Endothelial cell of umbilical vein (primary cell): ENCODE results near the gene IP6K3. TPM values are rescaled to one million over a fixed set of nuclear protein-coding genes. Genes with fewer than 3 reads are reported as not detected.

Source experiments
- BruUV-seq: library from RNA; stranded (reverse); fragments of 400-500 nt; replicated peaks from 2 replicates; lab custom pipeline; 2021; lab: Mats Ljungman, UMichigan
- CTCF ChIA-PET: fragments of 300-600, 350-600 bp; sonication (Branson Sonifier 250); formaldehyde crosslinking; loops from one replicate; lab custom pipeline; 2021; ENCODE audit warnings: antibody characterized with exemption, inconsistent platforms; lab: Charles Lee
- POLR2A ChIA-PET: fragments of 300-600, 350-600 bp; sonication (Branson Sonifier 250); formaldehyde crosslinking; loops from one replicate; lab custom pipeline; 2021; ENCODE audit warnings: antibody characterized with exemption, inconsistent platforms; lab: Charles Lee
- DNase-seq: peaks from one replicate; pipeline ENCODE4 v3.0.0-alpha.2; 2011; ENCODE audit warnings: low read depth, low spot score
- FAIRE-seq: peaks from 2 replicates; lab custom pipeline; 2011; peaks lifted over from hg19 to GRCh38; lab: Jason Lieb, UNC
- H2AFZ ChIP-seq: 2 replicates; pipeline ENCODE4 v1.6.0; 2012; ENCODE audit warnings: low read depth, low read length, control low read depth, inconsistent platforms
- H3K27ac ChIP-seq: 2 replicates; pipeline ENCODE4 v1.5.1; 2011; ENCODE audit warnings: low read depth, mild to moderate bottlenecking, control low read depth, low read length, moderate library complexity; ENCODE audit not compliant: insufficient read depth
- H3K27me3 ChIP-seq, 2 experiments: 2 replicates each; pipeline versions ENCODE4 v1.6.0 to v1.6.1; 2011; ENCODE audit warnings: low read length in 2 of 2, mixed read lengths in 1 of 2; ENCODE audit not compliant: control insufficient read depth in 2 of 2, insufficient read depth in 2 of 2
- H3K36me3 ChIP-seq, 2 experiments: 2 replicates in 1 of 2; 3 replicates in 1 of 2; pipeline ENCODE4 v1.5.1; 2011; ENCODE audit warnings: low read length in 2 of 2, mild to moderate bottlenecking in 1 of 2, moderate library complexity in 1 of 2; ENCODE audit not compliant: control insufficient read depth in 2 of 2, insufficient read depth in 2 of 2; ENCODE audit errors: extremely low read depth in 1 of 2
- H3K4me1 ChIP-seq: 3 replicates; pipeline ENCODE4 v1.5.1; 2011; ENCODE audit warnings: mild to moderate bottlenecking, low read length; ENCODE audit not compliant: control insufficient read depth, insufficient read depth; ENCODE audit errors: extremely low read depth
- H3K4me2 ChIP-seq: 2 replicates; pipeline ENCODE4 v1.6.1; 2011; ENCODE audit warnings: low read length, control low read depth, mixed read lengths; ENCODE audit not compliant: insufficient read depth
- H3K4me3 ChIP-seq, 3 experiments: fragments of 200-600 bp in 1 of 3; sonication (generic), shearing (Covaris generic) in 1 of 3; replicated peaks in 1 of 3; 2 replicates each; pipeline ENCODE4 v1.5.1; 2011 to 2016; ENCODE audit warnings: control low read depth in 3 of 3, low read length in 3 of 3, mild to moderate bottlenecking in 2 of 3, inconsistent platforms in 1 of 3, low read depth in 1 of 3, moderate library complexity in 1 of 3; ENCODE audit not compliant: insufficient read depth in 1 of 3
- H3K79me2 ChIP-seq: 2 replicates; pipeline ENCODE4 v1.6.0; 2012; ENCODE audit warnings: low read length, inconsistent platforms; ENCODE audit not compliant: control insufficient read depth, insufficient read depth
- H3K9ac ChIP-seq: replicated peaks from 2 replicates; pipeline ENCODE3; 2011; ENCODE audit warnings: low read length, control low read depth; ENCODE audit not compliant: insufficient read depth; ENCODE audit errors: extremely low read depth
- H3K9me1 ChIP-seq: replicated peaks from 3 replicates; pipeline ENCODE4 v1.6.0; 2011; ENCODE audit warnings: mild to moderate bottlenecking, low read length; ENCODE audit not compliant: control insufficient read depth, insufficient read depth; ENCODE audit errors: extremely low read depth
- H3K9me3 ChIP-seq: replicated peaks from 2 replicates; pipeline ENCODE4 v1.5.1; 2012; ENCODE audit warnings: low read length, inconsistent platforms; ENCODE audit not compliant: control insufficient read depth, insufficient read depth
- H4K20me1 ChIP-seq: replicated peaks from 2 replicates; pipeline ENCODE3; 2011; ENCODE audit warnings: mild to moderate bottlenecking, low read length; ENCODE audit not compliant: control insufficient read depth, insufficient read depth; ENCODE audit errors: extremely low read depth
- EZH2 ChIP-seq: IDR thresholded peaks from 2 replicates; pipeline ENCODE4 v1.6.1; 2012; ENCODE audit warnings: borderline replicate concordance, low read depth, mild to moderate bottlenecking, moderate library complexity, low read length, inconsistent platforms; ENCODE audit not compliant: severe bottlenecking
- FOS ChIP-seq: IDR thresholded peaks from 2 replicates; pipeline ENCODE4 v1.6.1; 2011; ENCODE audit warnings: mild to moderate bottlenecking, low read length, moderate library complexity, borderline replicate concordance; ENCODE audit not compliant: insufficient read depth
- JUN ChIP-seq: IDR thresholded peaks from 2 replicates; pipeline ENCODE4 v1.6.1; 2011; ENCODE audit warnings: borderline replicate concordance, low read depth; ENCODE audit not compliant: insufficient read length, insufficient read depth
- MAX ChIP-seq: IDR thresholded peaks from 2 replicates; pipeline ENCODE4 v1.6.1; 2011; ENCODE audit not compliant: insufficient read depth, insufficient read length
- POLR2A ChIP-seq: IDR thresholded peaks from 2 replicates; pipeline ENCODE4 v1.6.1; 2012; ENCODE audit warnings: low read depth, mild to moderate bottlenecking, control low read depth, low read length
- dilution Hi-C: fragments of 300-500 bp; cut with MboI; formaldehyde crosslinking; loops from one replicate; pipeline ENCODE4 v1.15.0; 2019; ENCODE audit warnings: low sequenced_read_pairs; ENCODE audit not compliant: extremely low pct_ligation_motif_present
- intact Hi-C: fragments of 100-400 bp; cut with micrococcal nuclease; formaldehyde crosslinking; loops from one replicate; pipeline ENCODE4 v1.10.0; 2022
- polyA plus RNA-seq, 4 experiments: library from polyadenylated mRNA; depleted of rRNA in 3 of 4; stranded (reverse) in 3 of 4; unstranded in 1 of 4; fragments of >200 nt; gene quantifications; 2 replicates each; pipeline versions ENCODE4 v1.2.1 to v1.2.3, GENCODE V29; 2011 to 2012; ENCODE audit warnings: missing spikeins in 1 of 4
- total RNA-seq: library from RNA; stranded (reverse); gene quantifications from 2 replicates; pipeline ENCODE4 v1.2.3, GENCODE V29; 2021

Gene IP6K3
- total and polyA plus RNA-seq, 2 donors (not counting 3 experiments of a cell fraction or from before 2014, with no cell fraction given): not detected

- peak overlapping the region; percentile 96 for H3K9ac ChIP-seq
- H3K27me3 ChIP-seq: no peaks in the 10 kb centered on the region
- POLR2A ChIA-PET: interaction anchor here (1.5 to 5.4 kb wide), 2 partner anchors 8 to 15 kb away, joined by 8 to 22 read pairs; no protein-coding TSS in a partner anchor
- FAIRE-seq (no peak), DNase-seq (peak; percentile 8)
- dilution Hi-C loops: no loop called here
- no peaks in the 10 kb centered on the region for H3K9me3 ChIP-seq
- no peaks in the 10 kb centered on the region for H3K9me1 ChIP-seq
- intact Hi-C loops: no loop called here
- no peak overlapping the region for H2AFZ ChIP-seq
- peaks cover 55% of the 10 kb centered on the region for H3K4me1 ChIP-seq
- H3K36me3 ChIP-seq: peaks cover 8 to 22% of the 10 kb centered on the region in 2 experiments
- no peaks in the 10 kb centered on the region for H4K20me1 ChIP-seq
- H3K79me2 ChIP-seq: peaks cover 41% of the 10 kb centered on the region
- no TSS peak for BruUV-seq
- H3K4me3 ChIP-seq: peak overlapping the region in 1 of 3 experiments; percentile 76
- H3K4me2 ChIP-seq: peak overlapping the region; percentile 80
- TF ChIP-seq POLR2A (no peak), MAX (no peak), FOS (no peak)
- CTCF ChIA-PET: interaction anchor here (1.0 to 8.8 kb wide), 6 partner anchors 16 to 268 kb away, joined by 3 to 155 read pairs (median 4); no protein-coding TSS in a partner anchor
- H3K27ac ChIP-seq: peak overlapping the region; percentile 94
Measured at GRCh38 chr6:33786736-33787135, 40.0 kb upstream of the IP6K3 start.

- peak overlapping the region; percentile 94 for H3K27ac ChIP-seq
- no peak overlapping the region for H2AFZ ChIP-seq
- FAIRE-seq: peak; percentile 59
- dilution Hi-C loops (no loop called here), intact Hi-C loops (no loop called here)
- H3K9me3 ChIP-seq: no peaks in the 10 kb centered on the region
- peak overlapping the region; percentile 40 for H3K9ac ChIP-seq
- H3K4me1 ChIP-seq: peaks cover 62% of the 10 kb centered on the region
- H3K36me3 ChIP-seq: peaks cover 8 to 22% of the 10 kb centered on the region in 2 experiments
- POLR2A ChIA-PET: interaction anchor here (5.4 kb wide), 1 partner anchor 14 kb away, joined by 22 read pairs; no protein-coding TSS in a partner anchor
- no peaks in the 10 kb centered on the region for H3K27me3 ChIP-seq
- BruUV-seq: no TSS peak
- peak; percentile 77 for DNase-seq
- CTCF ChIA-PET: interaction anchor here (1.0 to 8.8 kb wide), 4 partner anchors 15 to 239 kb away, joined by 3 to 155 read pairs (median 5); no protein-coding TSS in a partner anchor
- peak overlapping the region; percentile 80 for H3K4me2 ChIP-seq
- no peak overlapping the region for H3K4me3 ChIP-seq
- peaks cover 41% of the 10 kb centered on the region for H3K79me2 ChIP-seq
- TF ChIP-seq JUN (peak; percentile 30), EZH2 (no peak), POLR2A (peak; percentile 38)
- H3K9me1 ChIP-seq: no peaks in the 10 kb centered on the region
- H4K20me1 ChIP-seq: no peaks in the 10 kb centered on the region
Measured at GRCh38 chr6:33785778-33786177, 39.1 kb upstream of the IP6K3 start.
